ENCODE results near the gene ZP2.
"Not testable (repeated sequence)": the region's sequence is repeated elsewhere in the genome, so short reads cannot be mapped to it uniquely, and the experiment has no call there.

ZP2 gene

DNA sequence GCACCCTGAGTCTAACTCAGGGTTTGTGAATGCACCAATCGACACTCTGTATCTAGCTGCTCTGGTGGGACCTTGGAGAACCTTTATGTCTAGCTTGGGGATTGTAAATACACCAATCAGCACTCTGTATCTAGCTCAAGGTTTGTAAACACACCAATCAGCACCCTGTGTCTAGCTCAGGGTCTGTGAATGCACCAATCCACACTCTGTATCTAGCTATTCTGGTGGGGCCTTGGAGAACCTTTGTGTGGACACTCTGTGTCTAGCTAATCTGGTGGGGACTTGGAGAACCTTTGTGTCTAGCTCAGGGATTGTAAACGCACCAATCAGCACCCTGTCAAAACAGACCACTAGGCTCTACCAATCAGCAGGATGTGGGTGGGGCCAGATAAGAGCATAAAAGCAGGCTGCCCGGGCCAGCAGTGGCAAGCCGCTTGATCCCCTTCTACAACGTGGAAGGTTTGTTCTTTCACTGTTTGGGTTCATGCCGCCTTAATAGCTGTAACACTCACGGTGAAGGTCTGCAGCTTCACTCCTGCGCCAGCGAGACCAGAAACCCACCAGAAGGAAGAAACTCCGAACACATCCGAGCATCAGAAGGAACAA is 58.1 kb downstream of the ZP2 start:
- not testable (repeated sequence) for H3K4me3 Mint-ChIP-seq; H3K36me3 Mint-ChIP-seq; H3K27ac Mint-ChIP-seq; DNase-seq (ENCODE audit: low spot score in 2 of 2); H3K9me3 Mint-ChIP-seq; H3K4me1 Mint-ChIP-seq; ATAC-seq

DNA sequence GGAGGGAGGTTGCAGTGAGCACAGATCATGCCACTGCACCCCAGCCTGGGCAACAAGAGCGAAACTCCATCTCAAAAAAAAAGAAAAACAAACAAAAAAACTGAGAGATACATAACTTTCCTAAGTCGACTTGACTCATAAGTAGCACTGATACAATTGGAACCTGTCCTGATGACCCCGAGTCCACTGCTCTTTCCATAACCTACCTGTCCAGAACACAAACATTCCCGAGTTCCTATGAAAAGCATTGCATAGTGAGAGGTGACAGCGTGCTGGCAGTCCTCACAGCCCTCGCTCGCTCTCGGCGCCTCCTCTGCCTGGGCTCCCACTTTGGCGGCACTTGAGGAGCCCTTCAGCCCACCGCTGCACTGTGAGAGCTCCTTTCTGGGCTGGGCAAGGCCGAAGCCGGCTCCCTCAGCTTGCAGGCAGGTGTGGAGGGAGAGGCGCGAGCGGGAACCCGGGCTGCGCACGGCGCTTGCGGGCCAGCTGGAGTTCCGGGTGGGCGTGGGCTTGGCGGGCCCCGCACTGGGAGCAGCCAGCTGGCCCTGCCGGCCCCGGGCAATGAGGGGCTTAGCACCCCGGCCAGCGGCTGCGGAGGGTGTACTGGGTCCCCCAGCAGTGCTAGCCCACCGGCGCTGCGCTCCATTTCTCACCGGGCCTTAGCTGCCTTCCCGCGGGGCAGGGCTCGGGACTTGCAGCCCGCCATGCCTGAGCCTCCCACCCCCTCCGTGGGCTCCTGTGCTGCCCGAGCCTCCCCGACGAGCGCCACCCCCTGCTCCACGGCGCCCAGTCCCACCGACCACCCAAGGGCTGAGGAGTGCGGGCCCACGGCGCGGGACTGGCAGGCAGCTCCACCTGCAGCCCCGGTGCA is 59.0 kb downstream of the ZP2 start:
- H3K36me3 Mint-ChIP-seq; H3K27ac Mint-ChIP-seq; H3K4me1 Mint-ChIP-seq; H3K9me3 Mint-ChIP-seq; H3K4me3 Mint-ChIP-seq; DNase-seq (ENCODE audit: low spot score in 2 of 2); ATAC-seq: not testable (repeated sequence)

DNA sequence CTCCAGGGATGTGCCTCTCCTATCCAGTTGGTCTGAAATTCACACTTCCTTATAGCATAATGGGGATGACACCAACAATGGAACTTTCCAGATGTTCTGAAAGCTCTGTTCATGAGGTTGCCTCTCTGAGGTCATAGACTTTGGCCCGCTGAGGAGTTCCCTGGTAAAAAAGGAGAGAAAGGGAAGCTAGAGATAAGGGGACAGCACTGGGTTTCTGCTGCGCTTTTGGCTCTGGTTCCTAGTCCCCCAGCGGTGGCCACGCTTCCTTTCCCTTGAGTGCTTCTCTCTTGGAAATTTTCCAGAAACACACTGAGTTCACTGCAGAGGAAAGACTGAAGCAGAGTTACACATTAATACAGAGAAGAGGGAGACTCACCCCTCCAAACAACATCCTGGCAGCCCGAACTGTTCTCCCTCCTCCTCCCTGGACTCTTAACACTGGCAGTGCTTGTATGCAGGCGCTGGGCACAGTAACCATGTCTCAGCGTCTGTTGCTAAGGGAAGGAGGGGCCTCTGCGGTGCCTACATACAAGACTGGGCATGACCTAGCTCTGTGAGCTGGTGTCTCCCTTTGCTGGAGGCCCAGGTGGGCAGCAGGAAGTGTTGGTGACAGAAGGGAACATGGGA is 60.9 kb downstream of the ZP2 start, which contains the start of gene DNAH3:
TSS of gene DNAH3 (minus strand) at position 472 of the 627 bp plus-strand sequence. CDS start 527 bp downstream, outside the sequence.
- no peak for DNase-seq (ENCODE audit: low spot score in 2 of 2)
- no peaks in the 10 kb centered on the region for H3K4me1 Mint-ChIP-seq
- no peak for ATAC-seq
- H3K4me3 Mint-ChIP-seq, result no peak within 1 kb of the TSS
- no peak within 1 kb of the TSS for H3K27ac Mint-ChIP-seq
- no peaks in the 10 kb centered on the region for H3K9me3 Mint-ChIP-seq
- no peaks in the 10 kb centered on the region for H3K36me3 Mint-ChIP-seq

All from stimulated activated effector memory CD8-positive, alpha-beta T cell treated with anti-CD3 and anti-CD28 coated beads, Interleukin-12 subunit alpha, Interleukin-12 subunit beta, amount 100 ng/mL, for 72 hours (primary cell).